Activated CD8-positive, alpha-beta memory T cell treated with anti-CD3 and anti-CD28 coated beads, Interleukin-2, amount 50 U/mL, for 24 hours (primary cell): ENCODE data around the gene KANSL1.

Source experiments
- DNase-seq: peaks from one replicate; pipeline ENCODE4 v3.0.0-alpha.2; 2020; ENCODE audit errors: extremely low read depth

Gene KANSL1

GRCh38 chr17:46081018-46081320 is 112.3 kb downstream of the KANSL1 start:
- DNase-seq: no peak

DNA sequence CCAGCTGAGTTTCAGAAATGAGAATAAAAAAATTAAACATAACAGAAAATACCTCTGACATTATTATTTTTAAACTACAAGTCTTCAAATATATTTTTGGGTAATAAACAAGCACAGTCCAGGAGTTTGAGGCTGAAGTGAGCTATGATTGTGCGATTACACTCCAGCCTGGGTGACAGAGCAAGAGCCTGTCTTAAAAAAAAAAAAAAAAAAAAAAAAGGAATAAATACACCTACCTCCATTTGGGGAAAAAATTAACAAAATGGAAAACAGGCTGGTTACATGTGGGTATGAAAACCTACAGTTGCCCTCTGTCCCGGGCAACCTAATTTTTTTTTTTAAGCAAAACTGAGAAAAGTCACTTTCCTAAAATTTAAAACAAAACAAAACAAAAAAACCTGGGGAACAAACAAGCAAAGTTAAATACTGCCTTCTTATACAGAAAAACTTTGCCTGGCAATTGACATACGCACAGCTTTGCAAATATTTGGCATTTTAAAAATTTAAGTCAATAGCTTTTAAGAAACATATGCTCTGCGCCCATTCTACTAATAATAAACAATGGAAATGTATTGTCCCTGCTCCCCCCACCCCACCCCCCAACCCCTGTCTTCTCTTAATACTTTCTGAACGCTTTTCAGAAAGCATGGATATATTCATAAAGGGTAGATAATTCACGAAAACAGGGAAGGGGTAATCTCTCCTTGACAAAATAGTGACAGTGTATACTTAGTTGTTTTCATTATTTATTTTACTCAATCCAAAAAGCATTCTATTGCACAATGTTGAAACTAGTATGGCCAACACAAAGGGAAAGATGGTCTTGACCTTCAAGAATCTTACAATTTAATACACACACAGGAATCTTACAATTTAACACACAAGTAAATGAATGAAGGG is 112.9 kb downstream of the KANSL1 start:
- DNase-seq: no peak

- no peak for DNase-seq
Measured at GRCh38 chr17:46078675-46079074, 114.6 kb downstream of the KANSL1 start.

- DNase-seq: no peak
Measured at GRCh38 chr17:46074540-46074939, 118.7 kb downstream of the KANSL1 start.

GRCh38 chr17:46072998-46073397 is 120.2 kb downstream of the KANSL1 start:
- no peak for DNase-seq

GRCh38 chr17:46071796-46072195 is 121.4 kb downstream of the KANSL1 start:
- DNase-seq: no peak

- no peak for DNase-seq
Measured at GRCh38 chr17:46064460-46064859, 128.8 kb downstream of the KANSL1 start.

DNA sequence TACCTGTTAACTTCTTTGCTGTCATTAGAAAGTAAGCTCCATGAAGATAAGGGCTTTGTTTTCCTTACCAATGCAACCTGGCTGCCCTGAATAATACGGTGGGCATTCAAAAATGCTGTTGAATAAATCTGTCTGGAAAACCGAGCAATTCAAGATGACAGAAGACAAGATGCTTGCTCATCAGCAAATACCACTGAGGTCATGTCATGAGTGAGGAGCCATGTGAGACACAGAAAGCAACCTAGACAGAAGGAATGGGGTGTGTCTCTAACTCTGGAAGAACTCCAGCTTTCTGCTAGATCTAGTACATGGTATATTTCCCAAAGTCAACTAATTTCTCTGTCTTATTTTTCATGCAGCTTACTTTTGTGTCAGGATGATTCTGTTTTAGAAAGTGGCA is 130.0 kb downstream of the KANSL1 start:
- DNase-seq: no peak

GRCh38 chr17:46061435-46061834 is 131.8 kb downstream of the KANSL1 start:
- DNase-seq: no peak

- DNase-seq: no peak
Measured at GRCh38 chr17:46060461-46060860, 132.8 kb downstream of the KANSL1 start.

- DNase-seq: no peak
Measured at GRCh38 chr17:46059486-46059885, 133.7 kb downstream of the KANSL1 start.

GRCh38 chr17:46057366-46057765 is 135.9 kb downstream of the KANSL1 start:
- DNase-seq: no peak

DNA sequence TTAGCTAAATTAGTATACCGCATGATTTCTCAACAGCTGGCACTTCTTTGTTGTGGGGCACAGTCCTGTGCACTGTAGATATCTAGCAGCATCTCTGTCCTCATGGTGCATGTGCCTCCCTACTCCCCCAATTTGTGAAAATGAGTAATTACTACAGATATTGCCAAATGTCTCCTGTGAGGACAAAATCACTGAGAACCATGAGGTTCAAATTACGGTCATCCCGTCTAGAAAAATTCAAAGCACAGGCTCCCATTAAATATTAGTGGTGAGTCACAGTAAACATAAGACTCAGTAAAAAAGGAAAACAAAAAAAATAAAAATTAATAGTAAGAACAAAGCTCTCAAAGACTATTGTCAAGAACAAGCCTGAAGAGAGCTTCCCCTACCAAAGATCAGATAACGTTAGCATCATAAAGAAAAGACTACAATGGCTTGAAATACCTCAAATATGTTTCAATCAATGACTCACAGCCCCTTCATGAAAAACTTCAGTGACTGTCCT is 136.4 kb downstream of the KANSL1 start:
- DNase-seq: no peak

DNA sequence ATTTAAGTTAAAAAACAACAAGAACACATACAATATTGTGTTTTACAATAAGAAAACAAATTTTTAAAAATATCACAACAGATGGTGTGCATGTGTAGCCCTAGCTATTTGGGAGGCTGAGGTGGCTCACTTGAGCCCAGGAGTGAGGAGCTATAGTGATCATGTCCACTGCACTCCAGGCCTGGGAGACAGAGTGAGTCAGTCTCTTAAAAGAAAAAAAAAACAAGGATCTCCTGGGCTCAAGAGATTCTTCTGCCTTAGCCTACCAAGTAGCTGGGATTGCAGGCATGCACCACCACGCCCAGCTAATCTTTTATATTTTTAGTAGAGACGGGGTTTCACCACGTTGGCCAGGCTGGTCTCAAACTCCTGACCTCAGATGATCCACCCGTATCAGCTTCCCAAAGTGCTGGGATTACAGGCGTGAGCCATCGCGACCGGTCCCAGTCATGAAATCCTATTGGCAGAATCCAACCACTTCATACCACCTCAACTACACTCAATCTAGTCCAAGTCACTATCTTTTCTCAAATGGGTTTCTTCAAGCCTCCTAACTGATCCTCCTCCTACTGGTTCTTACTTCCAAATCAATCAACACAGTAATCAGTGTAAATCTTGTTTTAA is 139.2 kb downstream of the KANSL1 start:
- no peak for DNase-seq

GRCh38 chr17:46049656-46050055 is 143.6 kb downstream of the KANSL1 start:
- DNase-seq: no peak

GRCh38 chr17:46047856-46048255 is 145.4 kb downstream of the KANSL1 start:
- DNase-seq: no peak

- DNase-seq: no peak
Measured at GRCh38 chr17:46047398-46047797, 145.8 kb downstream of the KANSL1 start.

DNA sequence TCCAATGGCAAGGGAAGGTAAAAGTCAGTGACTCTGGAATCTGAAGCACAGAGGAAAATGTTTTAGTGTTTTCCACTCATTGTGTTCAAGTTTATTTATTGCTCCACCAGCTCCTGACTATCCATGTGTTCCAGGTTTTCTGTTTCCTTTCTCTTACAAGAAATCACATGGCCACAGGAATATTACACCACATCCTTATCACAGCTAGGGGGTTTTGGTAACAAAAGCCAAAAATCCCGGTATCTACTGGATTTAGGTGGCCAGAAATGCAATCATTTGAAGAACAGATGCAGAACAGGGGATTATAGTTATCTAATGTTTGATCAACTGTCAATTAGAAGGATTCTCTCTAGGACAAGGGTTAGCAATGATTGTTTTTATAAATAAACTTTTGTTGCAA is 146.3 kb downstream of the KANSL1 start:
- no peak for DNase-seq

DNA sequence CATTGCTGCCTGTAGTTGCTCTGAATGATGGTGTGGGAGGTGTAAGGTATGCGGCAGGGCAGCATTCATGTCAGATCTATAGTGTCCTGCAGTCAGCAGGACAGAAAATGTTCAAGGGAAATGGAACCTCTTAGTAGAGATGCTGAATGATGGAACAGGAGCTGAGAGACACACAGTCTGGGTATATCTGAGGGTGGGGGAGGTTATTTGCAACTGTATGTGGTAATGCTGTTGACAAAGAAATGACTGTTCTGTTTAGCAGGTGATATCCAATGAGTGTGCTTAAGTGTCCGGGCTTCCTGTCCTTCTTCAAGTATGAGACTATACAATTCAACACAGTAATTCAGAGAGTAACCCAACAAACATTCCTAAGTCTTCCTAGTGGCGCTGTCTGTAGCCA is 147.6 kb downstream of the KANSL1 start:
- no peak for DNase-seq

DNA sequence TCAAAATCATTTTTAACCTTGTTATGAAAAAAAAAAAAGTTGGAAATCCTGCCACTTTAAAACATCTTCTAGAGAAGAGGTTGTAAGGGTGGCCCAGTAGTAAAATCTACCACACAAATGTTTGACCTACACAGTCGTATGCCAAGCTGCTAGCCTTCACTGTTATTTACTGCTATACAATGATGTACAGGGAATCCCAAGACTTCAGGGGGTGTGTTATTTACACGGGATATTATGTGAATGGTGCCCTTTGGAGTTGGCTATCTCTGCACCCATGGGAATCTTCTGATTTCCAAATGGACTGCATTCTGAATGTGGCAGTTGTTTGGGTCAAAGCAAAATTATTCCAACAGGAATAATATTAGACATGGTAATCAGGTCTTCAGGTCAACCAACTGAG is 148.2 kb downstream of the KANSL1 start:
- no peak for DNase-seq

DNA sequence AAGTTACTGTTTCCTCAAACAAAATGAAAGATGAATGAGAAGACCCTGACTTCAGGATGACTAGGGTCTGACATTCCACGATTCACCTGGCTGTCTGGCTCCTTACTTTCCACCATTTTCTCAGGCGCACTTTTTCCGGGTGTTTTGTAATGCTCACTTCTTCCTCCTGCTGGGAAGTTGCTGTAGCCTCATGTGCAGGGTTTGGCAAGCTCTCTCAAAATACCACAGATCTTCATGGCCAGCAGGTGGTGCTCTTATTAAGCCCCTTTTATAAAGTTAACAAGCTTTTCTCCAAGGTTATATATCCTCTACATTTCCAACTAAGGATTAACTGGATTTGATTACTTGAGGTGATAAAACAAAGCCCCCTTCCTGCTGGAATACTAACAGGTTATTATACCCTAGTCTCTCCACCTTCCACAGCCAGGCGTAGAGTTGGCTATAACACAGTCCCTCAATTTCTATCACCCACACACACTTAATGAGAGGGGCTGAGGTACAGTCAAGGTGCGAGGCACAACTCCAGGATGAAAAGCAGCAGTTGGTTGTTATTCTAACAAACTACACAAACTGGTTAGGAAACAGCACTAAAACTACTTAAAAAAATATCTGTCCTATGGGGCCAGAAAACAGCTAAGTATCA is 148.8 kb downstream of the KANSL1 start:
- DNase-seq: no peak

DNA sequence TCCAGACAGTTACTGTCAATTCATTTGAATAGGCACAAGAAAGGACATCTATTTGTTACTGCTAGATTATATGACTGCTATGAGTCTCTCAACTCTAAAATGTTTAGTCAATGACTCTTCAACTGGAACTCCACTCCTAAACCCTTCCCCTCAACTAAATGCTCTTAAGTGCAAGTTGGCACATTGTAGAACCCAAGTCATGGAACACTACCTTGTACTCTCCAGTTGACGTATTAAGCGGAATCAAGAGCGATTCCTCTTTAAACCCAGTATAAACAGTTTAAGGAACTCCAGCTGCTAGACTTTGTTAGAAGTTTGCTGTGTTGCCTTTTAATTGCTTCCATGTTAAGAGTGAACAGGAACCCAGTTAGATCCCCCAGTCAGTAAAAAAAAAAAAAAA is 149.6 kb downstream of the KANSL1 start:
- no peak for DNase-seq

GRCh38 chr17:46042925-46043324 is 150.3 kb downstream of the KANSL1 start:
- DNase-seq: no peak
